Prostate gland (tissue), 2 donors: ENCODE data around the gene ACYP2. TPM values are rescaled to one million over a fixed set of nuclear protein-coding genes. Genes with fewer than 3 reads are reported as not detected.

Experiments used
- DNase-seq: peaks from one replicate; pipeline ENCODE4 v3.0.0-alpha.2; 2019; ENCODE audit warnings: low spot score
- H3K27ac ChIP-seq, 2 donors: fragments of 200-600 bp; sonication (generic); 2 replicates each; pipeline ENCODE4 v1.5.1; 2017 to 2019
- H3K27me3 ChIP-seq: fragments of 200-600 bp; sonication (generic); replicated peaks from 2 replicates; pipeline ENCODE4 v1.5.1; 2019; ENCODE audit not compliant: insufficient read depth
- H3K36me3 ChIP-seq, 2 donors: fragments of 200-600 bp; sonication (generic); 1 replicate in 1 of 2; 2 replicates in 1 of 2; pipeline versions ENCODE4 v1.5.1 to v1.8.1; 2017 to 2019
- H3K4me1 ChIP-seq: fragments of 200-600 bp; sonication (generic); replicated peaks from 2 replicates; pipeline ENCODE4 v1.5.1; 2019
- H3K4me3 ChIP-seq, 2 donors: fragments of 200-600 bp; sonication (generic); 2 replicates each; pipeline ENCODE4 v1.5.1; 2017 to 2019
- H3K9me3 ChIP-seq: fragments of 200-600 bp; sonication (generic); 2 replicates; pipeline ENCODE4 v1.5.1; 2017
- POLR2A ChIP-seq: fragments of 450-650 bp; IDR thresholded peaks from one replicate; pipeline ENCODE4 v1.6.1; 2016; ENCODE audit warnings: antibody characterized with exemption, mild to moderate bottlenecking
- POLR2AphosphoS5 ChIP-seq: sonication (generic); formaldehyde crosslinking; IDR thresholded peaks from one replicate; pipeline ENCODE4 v1.6.1; 2017; ENCODE audit warnings: antibody characterized with exemption
- WGBS: methylation state at CpG from one replicate; pipeline ENCODE4 v1.1.5; 2018; 5-methylcytosine and 5-hydroxymethylcytosine counted together
- intact Hi-C: fragments of 100-400 bp; cut with DNase I; formaldehyde crosslinking; loops from one replicate; pipeline ENCODE4 v1.14.2; 2022
- total RNA-seq, 2 donors: library from RNA; depleted of rRNA; stranded (reverse); fragments of >200 nt; gene quantifications; one replicate each; pipeline ENCODE4 v1.1.0, GENCODE V29; 2016
- TF ChIP-seq, protein P1 (sequence below), 4 experiments: fragments of 200-600 bp in 2 of 4; fragments of 450-650 bp in 2 of 4; sonication (generic) in 2 of 4; IDR thresholded peaks; 1 replicate in 3 of 4; 2 replicates in 1 of 4; pipeline ENCODE4 v1.5.1; 2016 to 2019; ENCODE audit warnings: antibody characterized with exemption in 4 of 4, mild to moderate bottlenecking in 2 of 4, moderate library complexity in 2 of 4

ACYP2 gene
- total RNA-seq, 2 donors from 2014 or later, result 30.6 to 39.7 TPM

DNA sequence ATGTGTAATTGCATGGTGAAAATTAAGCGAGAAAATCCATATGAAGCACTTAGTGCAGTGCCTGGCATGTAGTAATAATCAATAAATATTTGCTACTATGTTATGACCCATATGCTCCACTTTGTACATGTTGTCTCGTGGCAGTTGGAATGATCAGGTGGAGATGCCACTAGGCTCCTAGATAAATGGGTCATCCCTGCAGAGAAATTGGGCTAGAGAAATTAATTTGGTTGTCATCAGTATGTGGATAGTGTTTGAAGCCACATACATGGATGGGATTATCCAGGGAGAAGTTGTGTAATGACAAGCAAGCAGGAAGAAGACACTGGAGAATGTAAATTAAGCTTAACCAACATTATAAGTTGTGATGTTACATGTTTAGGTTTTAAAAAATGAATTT, 33.0 kb downstream of the ACYP2 start:
- Histone ChIP-seq H3K36me3 (no peaks in the 10 kb centered on the region), H3K27ac (no peak overlapping the region), H3K4me1 (no peaks in the 10 kb centered on the region), H3K4me3 (no peak overlapping the region), H3K9me3 (no peaks in the 10 kb centered on the region), H3K27me3 (no peaks in the 10 kb centered on the region)
- 90% methylated on average over 2 of the region's 2 CpGs for WGBS
- TF ChIP-seq, protein P1, sequence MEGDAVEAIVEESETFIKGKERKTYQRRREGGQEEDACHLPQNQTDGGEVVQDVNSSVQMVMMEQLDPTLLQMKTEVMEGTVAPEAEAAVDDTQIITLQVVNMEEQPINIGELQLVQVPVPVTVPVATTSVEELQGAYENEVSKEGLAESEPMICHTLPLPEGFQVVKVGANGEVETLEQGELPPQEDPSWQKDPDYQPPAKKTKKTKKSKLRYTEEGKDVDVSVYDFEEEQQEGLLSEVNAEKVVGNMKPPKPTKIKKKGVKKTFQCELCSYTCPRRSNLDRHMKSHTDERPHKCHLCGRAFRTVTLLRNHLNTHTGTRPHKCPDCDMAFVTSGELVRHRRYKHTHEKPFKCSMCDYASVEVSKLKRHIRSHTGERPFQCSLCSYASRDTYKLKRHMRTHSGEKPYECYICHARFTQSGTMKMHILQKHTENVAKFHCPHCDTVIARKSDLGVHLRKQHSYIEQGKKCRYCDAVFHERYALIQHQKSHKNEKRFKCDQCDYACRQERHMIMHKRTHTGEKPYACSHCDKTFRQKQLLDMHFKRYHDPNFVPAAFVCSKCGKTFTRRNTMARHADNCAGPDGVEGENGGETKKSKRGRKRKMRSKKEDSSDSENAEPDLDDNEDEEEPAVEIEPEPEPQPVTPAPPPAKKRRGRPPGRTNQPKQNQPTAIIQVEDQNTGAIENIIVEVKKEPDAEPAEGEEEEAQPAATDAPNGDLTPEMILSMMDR (IDR thresholded peaks at IDR 0.05), result no peak
- TF ChIP-seq POLR2AphosphoS5 (no peak), POLR2A (no peak)
- DNase-seq, result no peak
- intact Hi-C loops, result no loop called here

DNA sequence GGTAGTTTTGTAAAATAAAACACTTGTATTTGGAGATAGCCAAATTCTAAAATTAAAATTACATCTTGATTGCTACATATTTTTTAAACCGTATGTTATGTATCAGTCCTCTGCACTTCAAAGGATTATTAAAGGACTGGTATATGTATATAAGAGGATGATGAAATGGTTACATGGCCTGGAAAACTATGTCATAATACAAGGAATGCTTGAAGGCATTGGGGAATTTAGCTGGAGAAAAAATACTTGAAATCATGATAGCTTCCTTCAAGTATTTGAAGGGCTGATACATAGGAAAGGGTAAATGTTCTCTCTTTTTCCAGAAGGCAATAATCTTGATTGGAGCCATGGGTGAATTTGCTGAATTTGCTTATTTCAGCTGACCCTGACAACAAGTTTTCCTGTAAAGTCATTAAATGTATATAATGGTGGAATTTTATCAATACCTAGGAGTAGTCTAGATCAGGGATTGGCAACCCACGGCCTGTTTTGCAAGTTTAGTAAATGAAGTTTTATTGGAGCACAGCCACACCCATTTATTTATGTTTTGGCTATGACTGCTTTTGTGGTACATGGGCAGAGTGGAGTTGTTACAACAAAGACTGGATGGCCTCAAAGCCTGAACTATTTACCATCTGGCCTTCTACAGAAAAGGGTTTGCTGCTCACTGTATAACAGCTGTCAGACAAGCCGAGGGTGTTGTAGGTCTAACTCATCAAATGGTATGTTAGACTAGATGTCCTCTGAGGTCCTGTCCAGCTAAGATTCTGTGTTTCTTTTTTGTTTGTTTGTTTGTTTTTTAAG, 34.4 kb downstream of the ACYP2 start:
- Histone ChIP-seq H3K9me3 (no peaks in the 10 kb centered on the region), H3K4me1 (no peaks in the 10 kb centered on the region), H3K27ac (no peak overlapping the region), H3K4me3 (no peak overlapping the region), H3K27me3 (no peaks in the 10 kb centered on the region), H3K36me3 (no peaks in the 10 kb centered on the region)
- intact Hi-C loops, result no loop called here
- 71% methylated on average over 3 of the region's 3 CpGs for WGBS
- TF ChIP-seq, protein P1 (IDR thresholded peaks at IDR 0.05), result no peak
- TF ChIP-seq POLR2AphosphoS5 (no peak), POLR2A (no peak)
- no peak for DNase-seq

DNA sequence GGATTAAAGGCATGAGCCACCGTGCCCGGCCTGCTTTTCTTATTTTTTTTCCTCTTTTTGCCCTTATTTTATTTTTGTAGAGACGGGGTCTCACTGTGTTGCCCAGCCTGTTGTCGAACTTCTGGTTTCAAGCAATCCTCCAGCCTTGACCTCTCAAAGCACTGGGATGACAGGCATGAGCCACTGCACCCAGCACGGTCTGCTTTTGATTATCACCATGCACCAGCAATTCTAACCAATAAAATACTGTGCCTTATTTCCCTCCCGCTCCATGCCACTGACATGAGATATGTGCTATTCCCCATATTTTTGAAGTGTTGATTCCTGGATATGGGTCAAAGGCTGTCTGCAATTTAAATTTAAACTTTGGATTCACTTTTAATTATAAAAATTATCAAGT, 42.9 kb downstream of the ACYP2 start:
- Histone ChIP-seq H3K4me1 (no peaks in the 10 kb centered on the region), H3K9me3 (no peaks in the 10 kb centered on the region), H3K27ac (no peak overlapping the region), H3K27me3 (no peaks in the 10 kb centered on the region), H3K4me3 (no peak overlapping the region), H3K36me3 (no peaks in the 10 kb centered on the region)
- intact Hi-C loops, result no loop called here
- WGBS, result 96% methylated on average over 6 of the region's 6 CpGs
- TF ChIP-seq POLR2A, result no peak
- TF ChIP-seq, protein P1 (IDR thresholded peaks at IDR 0.05), result no peak
- TF ChIP-seq POLR2AphosphoS5, result no peak
- no peak for DNase-seq

DNA sequence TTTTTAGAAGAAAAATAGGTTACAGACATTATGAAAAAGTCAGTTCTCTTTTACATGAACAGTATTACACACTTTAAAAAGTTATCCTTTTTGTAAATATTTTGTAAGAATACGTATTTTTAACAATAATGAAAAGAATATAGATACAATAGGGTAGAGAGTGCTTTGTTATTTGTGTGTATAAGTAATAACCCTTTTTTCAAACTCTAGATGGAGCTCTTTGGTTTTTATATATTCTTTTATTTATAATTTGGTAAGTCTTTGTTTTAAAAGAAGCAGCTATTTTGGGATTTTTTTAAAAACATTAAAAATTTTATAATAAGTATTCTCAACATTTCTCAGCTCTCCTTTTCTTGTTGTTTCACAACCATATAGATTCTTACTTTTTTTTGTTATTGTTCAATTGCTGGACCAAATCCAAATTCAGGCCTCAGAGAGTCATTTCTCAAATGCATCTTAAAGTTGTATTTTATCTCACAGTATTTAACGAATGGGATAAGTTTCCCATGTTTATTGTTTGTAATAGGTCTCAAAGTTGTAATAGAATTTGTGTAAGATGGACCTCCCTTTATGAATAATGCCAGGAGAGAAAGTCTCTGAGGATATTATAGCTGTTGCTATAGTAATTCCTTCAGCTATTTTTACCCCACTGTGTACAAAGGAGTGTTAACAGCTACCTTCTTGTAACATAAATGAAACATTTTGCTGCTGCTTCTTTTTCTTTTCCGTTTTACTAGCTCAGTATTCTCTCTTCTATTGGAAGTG, 46.4 kb downstream of the ACYP2 start:
- no peak overlapping the region for H3K27ac ChIP-seq
- no peak overlapping the region for H3K4me3 ChIP-seq
- no peaks in the 10 kb centered on the region for H3K4me1 ChIP-seq
- H3K9me3 ChIP-seq, result no peaks in the 10 kb centered on the region
- 50% methylated on average over 3 of the region's 3 CpGs for WGBS
- DNase-seq, result no peak
- H3K27me3 ChIP-seq, result no peaks in the 10 kb centered on the region
- no peaks in the 10 kb centered on the region for H3K36me3 ChIP-seq
- intact Hi-C loops, result no loop called here
- TF ChIP-seq POLR2AphosphoS5 (no peak), POLR2A (no peak)
- TF ChIP-seq, protein P1 (IDR thresholded peaks at IDR 0.05), result no peak
